HG02852 (cell line): ENCODE results near the gene ADGRL2.

ENCODE experiments used
- ATAC-seq: cut with Tn5 transposase; IDR thresholded peaks from one replicate; pipeline ENCODE4 v1.9.1; 2021; ENCODE audit warnings: mild to moderate bottlenecking, moderate library complexity; ENCODE audit not compliant: unreplicated experiment

Gene ADGRL2

GRCh38 chr1:81800695-81801650 lies at the start of gene ADGRL2:
ADGRL2 (plus strand) TSS chr1:81800934; CDS start chr1:81836985, 36,051 bp downstream.
- peak; percentile 70 for ATAC-seq

GRCh38 chr1:81752840-81753239 lies 47.9 kb upstream of the ADGRL2 start:
- no peak for ATAC-seq

GRCh38 chr1:81754424-81754823 lies 46.3 kb upstream of the ADGRL2 start:
- no peak for ATAC-seq

GRCh38 chr1:81756872-81757271 lies 43.9 kb upstream of the ADGRL2 start:
- no peak for ATAC-seq

- ATAC-seq = no peak
Measured at GRCh38 chr1:81757398-81758020, 43.2 kb upstream of the ADGRL2 start.

- no peak for ATAC-seq
Measured at GRCh38 chr1:81758181-81758580, 42.6 kb upstream of the ADGRL2 start.

- no peak for ATAC-seq
Measured at GRCh38 chr1:81760477-81761097, 40.1 kb upstream of the ADGRL2 start.

- ATAC-seq = no peak
Measured at GRCh38 chr1:81775510-81775909, 25.2 kb upstream of the ADGRL2 start.

GRCh38 chr1:81780705-81781454 lies 19.9 kb upstream of the ADGRL2 start:
- ATAC-seq = no peak

GRCh38 chr1:81781749-81782148 lies 19.0 kb upstream of the ADGRL2 start:
- no peak for ATAC-seq

GRCh38 chr1:81792184-81792583 lies 8.6 kb upstream of the ADGRL2 start:
- ATAC-seq = no peak

- ATAC-seq = no peak
Measured at GRCh38 chr1:81797701-81798100, 3.0 kb upstream of the ADGRL2 start.

- ATAC-seq = no peak
Measured at GRCh38 chr1:81799939-81800694, 617 bp upstream of the ADGRL2 start.

GRCh38 chr1:81801651-81802456 lies 1.1 kb downstream of the ADGRL2 start:
- ATAC-seq = no peak

GRCh38 chr1:81802457-81802706 lies 1.6 kb downstream of the ADGRL2 start:
- ATAC-seq = no peak

- ATAC-seq = no peak
Measured at GRCh38 chr1:81802707-81803430, 2.1 kb downstream of the ADGRL2 start.

GRCh38 chr1:81803431-81804110 lies 2.8 kb downstream of the ADGRL2 start:
- no peak for ATAC-seq

GRCh38 chr1:81804312-81804711 lies 3.6 kb downstream of the ADGRL2 start:
- ATAC-seq = no peak
